SHP77 treated with DMSO at 0.1 percent for 48 hours (cell line): Measurements from ENCODE around the gene DNMT1.

ENCODE experiments used
- DNase-seq: peaks from one replicate; lab custom pipeline; 2025; lab: John Stamatoyannopoulos, UW

DNMT1 gene

DNA sequence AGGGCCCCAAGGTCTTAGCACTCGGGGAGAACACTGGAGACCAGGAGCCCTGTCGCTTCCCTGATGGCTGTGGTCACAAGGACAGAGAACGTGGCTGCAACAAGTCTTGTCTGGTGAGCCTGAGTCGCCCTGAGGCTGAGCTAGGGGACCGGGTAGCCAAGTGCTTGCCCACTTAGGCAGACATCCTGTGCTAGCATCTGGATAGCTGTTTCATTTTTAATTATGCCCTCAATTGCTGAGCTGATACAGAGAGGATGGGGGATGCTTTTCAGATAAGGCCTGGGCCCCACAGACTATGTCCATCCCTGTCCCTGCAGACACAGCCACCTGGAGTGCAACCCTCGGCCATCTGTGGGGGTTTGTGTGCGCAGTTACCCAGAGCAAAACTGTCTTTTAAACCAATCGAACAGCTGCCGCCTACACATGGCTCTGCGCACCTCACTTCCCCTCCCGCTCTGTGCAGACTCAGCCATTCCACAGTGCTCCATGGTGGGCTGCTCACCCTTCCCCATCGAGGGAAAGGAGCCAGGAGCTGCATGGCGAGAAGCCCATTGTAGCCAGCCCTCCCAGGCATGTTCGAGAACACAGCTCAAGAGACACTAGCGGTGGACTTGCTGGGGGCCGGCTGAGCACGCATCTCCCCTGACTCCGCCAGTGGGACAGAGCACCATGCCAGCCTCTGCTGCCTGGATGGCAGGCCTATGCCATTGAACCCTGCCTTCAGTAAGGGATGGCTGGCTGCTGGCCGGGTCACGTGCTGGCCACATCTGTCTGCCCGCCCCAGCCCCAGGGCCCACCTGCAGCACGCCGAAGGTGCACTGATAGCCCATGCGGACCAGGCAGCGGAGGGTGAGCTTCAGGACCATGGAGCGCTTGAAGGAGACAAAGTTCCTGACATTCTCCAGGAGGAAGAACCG is 55.6 kb downstream of the DNMT1 start:
- DNase-seq: no peak

DNA sequence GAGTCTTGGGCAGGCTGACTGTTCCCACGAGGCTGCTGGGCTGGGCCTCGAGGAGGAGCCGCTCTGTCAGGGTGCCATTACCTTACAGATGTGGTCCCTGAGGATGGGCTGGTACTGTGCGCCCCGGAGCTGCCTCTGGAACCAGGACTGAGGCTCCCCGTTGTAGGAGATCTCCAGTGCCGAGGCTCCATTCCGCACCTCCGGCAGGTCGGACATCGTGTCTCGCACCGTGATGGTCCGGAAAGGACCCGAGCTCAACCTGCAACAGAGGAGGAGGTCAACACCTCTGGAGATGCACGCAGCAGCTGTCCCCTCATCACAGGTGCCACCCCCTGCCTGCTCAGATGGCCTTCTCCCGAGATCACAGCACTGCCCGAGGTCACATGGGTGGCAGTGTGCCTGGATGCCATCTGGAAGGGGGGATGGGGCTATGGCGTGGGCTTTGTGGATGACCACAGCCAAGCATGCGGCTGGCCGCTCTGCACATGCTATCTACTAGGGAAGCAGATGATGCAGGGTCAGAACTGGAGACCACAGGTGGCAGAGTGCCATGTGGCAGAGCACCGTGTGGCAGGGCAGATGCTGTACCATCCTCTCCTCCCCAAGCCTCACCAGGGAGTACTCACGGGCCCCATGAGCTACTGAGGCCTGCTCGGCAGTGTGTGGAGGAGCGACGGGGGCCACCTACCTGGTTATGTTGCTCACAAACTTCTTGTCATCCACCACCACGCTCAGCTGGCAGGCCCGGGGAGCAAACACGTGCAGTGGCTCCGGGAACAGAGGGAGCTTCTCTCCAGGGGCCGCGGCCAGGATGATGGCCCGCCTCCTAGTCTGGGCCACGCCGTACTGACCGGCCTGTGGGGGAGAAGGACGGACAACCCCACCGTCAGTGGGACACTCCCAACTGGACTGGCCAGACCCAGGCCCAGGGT is 56.7 kb downstream of the DNMT1 start:
- DNase-seq: no peak

DNA sequence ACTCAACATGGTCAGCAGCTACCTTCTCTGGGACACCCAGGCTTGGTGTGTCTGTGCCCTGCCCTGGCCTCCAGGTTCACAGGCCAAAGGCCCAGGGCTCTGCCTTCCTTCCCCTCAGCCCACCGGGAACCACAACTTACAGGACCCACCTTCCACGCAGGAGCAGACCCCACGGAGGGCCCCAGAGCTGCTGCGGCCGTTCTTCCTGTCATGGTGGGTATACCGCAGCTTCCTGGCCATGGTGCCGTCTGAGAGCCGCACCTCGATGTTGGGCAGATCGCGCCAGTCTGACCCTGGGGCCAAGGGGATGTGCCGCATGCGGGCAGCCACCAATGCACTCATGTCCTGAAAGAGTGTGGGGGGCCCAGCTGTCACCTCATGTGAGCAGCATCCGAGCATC is 57.8 kb downstream of the DNMT1 start:
- no peak for DNase-seq

DNA sequence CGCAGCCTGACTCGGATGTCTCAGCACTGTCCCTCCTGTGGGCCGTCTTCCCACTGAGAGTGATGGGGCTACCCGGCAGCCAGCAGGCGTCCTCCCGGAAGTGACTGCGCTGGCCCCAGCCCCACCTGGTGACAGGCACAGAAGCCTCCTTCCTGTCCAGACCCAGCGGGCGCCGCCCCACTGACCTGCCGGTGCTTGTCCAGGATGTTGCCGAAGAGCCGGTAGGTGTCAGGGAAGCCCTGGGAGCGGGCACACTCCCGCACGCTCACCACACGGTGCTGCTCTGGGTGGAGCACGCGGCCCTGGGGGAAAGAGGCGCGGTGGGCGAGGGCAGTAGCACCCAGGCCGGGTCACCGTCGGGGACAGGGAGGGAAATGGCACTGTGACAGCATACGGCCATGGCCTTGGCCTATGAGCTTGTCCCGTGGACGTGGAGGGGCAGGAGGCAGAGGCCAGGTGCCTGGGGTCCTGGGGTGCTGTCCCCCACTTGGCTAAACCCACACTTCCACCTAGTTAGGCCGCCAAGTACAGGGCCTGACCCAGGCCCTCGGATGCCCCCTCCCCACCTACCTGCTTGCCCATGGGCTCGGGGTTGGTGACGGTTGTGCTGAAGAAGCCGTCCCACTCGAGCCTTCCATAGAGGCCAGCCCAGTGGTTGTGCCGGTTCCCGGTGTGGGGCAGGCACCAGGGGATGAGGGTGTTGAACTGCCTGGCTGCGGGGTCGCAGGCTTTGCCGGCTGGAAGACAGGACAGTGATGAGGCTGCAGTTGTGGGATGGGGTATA is 59.0 kb downstream of the DNMT1 start:
- DNase-seq: no peak

DNA sequence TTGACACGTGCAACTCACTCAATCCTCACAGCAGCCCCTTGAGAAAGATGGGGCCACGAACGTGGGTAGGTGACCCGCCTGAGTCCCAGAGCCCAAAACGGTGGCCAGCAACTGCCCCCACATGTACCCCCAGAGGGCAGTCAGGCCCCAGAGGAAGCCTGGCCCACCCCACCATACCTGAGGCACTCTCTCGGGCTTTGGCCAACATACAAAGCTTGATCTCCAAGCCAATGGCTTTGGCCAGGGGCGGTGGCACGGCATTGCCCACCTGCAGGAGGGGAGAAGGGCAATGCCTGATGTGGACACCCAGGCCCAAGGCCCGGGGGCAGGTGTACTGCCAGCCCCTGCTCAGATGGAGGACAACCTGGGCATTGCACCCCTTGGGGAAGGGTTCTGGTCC is 60.7 kb downstream of the DNMT1 start:
- no peak for DNase-seq

DNA sequence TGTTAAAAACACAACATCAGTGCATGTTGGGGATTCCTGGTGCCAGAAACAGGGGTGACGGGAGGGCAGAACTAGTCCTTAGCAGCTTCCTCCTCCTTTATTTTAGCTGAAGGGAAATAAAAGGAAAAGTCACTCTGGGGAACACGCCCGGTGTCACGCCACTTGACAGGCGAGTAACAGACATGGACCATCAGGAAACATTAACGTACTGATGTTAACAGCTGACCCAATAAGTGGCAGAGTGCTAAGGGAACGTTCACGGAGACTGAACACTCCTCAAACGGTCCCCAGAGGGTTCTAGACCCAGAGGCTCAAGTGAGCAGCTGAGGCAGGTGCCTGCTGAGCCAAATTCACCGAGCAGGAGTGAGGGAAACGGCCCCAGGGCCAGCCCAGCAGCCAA is 61.2 kb downstream of the DNMT1 start:
- DNase-seq: no peak

DNA sequence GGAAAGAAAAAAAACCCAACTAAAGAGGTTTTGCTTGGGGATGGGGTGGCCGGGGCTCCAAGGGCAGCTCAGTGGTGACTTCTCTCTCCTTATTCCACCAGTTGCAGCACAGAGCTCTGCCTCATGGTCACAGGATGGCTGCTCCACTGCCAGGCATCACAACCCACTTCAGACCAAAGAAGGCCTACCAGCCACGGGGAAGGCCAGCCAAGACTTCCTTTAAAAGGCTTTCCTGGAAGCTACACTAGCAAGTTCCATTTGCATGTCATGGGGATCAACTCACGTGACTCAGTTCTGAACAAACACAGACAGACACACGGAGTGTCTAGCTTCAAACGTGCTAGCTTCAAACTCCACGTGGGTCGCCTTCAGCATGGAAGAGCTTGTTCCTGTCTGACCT is 61.8 kb downstream of the DNMT1 start:
- DNase-seq: no peak

DNA sequence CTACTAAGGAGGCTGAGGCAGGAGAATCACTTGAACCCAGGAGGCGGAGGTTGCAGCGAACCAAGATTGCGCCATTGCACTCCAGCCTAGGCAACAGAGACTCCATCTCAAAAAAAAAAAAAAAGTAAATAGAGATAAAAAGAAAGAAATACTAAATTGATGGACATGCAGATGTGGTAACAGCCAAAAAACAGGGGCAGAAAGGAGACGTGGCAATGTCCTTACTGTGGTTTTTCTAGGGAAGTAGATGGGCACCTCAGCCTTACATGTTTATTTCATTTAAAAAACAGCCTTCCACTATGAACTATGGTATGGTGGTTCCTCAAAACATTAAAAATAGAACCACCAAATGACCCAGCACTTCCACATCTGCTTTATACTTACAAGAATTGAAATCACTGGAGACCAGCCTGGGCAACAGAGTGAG is 68.5 kb downstream of the DNMT1 start:
- DNase-seq: no peak

DNA sequence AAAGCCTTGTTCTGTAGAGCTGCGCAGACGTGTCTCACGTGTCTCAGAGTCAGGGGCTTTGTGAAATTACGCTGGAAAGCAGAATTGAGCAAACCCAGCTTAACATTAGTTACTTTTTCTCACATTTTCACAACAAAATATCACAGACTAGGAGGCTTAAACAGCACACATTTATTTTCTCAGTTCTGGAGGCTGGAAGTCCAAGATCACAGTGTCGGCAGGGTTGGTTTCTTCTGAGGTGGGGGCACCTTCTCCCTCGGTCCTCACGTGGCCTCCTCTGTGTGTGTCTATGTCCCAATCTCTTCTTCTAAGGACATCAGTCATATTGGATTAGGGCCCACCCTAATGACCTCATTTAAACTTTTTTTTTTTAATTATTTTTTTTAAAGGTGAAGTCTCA is 70.3 kb downstream of the DNMT1 start:
- no peak for DNase-seq

DNA sequence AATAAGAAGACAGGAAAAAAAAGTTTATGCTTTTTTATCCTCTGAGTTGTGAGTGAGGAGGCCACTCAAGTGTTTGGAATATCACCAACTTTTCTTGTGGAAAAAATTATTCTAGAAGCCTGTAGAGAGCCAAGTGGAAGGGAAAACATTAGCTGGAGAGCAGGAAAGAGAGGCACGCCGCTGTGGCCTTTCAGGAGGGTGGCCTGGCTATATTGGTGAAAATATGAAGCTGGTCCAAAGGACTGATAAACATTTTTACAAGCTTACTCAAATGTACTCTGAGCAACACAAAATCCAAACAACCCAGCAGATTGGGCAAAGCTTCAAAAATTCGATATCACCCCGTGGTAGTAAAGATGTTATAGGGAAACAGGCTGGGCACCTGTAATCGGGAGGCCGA is 72.7 kb downstream of the DNMT1 start:
- DNase-seq: no peak

DNA sequence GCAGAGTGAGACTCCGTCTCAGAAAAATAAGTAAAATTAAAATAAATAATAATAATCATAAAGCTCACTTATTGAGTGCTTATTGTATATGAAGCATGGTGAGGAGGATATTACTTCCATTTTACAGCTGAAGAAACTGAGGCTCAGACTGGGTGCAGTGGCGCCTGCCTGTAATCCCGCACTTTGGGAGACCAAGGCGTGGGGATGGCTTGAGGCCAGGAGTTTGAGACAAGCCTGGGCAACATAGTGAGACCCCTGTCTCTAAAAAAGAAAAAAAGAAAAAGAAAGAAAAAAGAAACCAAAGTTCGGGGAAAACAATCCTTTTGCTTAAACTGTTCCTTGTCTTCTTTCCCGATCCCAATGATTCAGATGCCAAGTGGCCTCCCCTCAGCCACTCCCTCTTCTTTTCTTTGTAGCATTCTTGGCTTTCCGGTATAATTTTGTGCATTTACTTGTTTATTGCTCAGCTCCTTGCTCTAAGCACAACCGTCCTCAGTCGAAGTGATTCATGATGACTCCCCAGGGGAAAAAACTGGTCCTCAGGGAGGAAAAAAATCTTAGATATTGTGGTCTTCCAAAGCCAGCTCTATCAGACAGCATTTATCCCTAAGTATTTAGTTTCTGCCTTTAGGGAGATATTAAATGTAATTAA is 74.1 kb downstream of the DNMT1 start:
- no peak for DNase-seq

DNA sequence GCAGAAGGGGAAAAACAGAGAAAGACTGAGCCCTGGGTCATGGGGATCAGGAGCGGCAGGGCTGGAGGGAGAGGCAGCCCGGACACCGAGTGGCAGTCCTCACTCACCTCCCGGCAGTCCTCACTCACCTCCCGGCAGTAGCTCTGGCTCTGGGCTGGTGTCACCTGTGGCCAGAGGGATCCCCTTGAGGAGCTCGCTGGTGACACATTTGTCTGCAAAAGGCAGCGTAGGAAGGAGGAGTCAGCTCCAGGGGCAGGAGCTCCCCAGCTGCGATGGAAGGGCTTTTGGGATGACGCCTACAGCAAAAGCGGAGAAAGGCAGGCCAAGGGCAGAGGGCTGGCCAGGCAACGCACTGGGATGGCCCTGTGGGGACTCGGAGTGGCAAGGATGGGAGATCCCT is 75.8 kb downstream of the DNMT1 start:
- DNase-seq: no peak

DNA sequence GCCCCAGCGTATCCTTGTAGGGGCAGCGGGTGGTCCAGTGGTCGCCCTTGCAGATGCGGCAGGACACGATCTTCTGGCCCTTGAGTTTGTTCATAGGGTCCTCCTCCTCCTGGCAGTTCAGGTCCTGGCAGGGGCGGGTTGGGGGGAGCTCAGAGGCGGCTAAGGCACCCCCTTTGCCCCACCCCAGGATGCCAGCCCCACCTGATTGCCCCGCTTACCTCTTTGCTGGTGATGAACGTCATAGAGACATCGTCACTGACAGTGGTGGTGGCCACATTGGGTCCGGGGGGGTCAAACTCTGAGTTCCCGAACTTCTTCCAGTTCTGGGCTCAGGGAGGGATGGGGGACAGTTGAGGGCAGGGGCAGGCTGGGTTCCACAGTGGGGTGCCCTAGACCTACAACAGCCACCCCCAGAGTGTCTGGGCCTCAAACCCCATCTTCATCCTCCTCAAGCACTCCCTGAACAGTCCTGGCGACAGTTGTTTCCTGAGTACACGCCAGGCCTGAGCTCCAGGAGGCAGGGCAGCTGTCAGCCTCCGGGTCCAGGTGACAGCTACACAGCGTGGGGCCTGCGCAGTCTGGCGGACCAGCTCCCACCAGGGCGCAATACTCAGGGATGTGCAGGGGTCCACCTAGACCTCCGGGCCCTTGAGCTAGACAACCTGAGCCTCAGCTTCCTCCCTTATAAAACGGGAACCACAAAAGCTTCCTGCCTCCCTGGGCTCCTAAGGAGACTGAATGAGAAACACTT is 77.7 kb downstream of the DNMT1 start:
- DNase-seq: no peak

DNA sequence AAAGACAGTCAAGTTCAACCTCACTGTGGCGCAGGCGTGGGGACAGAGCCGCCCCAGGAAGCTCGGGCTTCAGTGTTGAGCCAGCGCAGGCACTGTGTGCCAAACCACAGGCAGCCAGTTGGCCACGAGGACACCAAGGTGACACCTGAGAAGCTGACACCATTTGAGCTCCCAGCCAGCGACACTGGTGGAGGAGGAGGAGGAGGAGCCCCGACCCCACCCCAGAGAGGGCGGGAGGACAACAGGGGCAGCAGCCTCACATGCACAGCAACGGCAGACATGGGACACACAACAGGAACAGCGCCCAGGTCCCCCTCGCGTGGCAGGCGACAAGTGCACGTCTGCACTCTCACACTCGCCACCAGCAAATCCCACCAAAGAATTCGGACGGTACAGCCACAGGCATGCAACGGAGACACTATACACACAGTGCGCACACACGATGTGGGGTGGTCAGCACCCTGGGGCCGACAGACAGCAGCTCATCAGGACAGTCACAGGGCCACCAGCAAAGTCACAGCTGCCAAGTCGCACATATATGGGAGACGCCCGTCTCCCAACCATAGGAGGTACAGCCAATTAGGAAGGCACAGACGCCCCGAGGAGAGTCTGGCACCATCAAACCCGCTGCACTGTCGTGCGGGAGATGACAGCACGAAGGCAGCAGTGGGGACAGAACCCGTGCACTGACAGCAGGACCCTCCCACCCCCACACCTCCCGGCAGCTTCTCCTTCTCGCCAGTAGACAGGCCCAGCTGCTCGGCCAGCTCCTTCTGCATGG is 78.5 kb downstream of the DNMT1 start:
- DNase-seq: no peak

DNA sequence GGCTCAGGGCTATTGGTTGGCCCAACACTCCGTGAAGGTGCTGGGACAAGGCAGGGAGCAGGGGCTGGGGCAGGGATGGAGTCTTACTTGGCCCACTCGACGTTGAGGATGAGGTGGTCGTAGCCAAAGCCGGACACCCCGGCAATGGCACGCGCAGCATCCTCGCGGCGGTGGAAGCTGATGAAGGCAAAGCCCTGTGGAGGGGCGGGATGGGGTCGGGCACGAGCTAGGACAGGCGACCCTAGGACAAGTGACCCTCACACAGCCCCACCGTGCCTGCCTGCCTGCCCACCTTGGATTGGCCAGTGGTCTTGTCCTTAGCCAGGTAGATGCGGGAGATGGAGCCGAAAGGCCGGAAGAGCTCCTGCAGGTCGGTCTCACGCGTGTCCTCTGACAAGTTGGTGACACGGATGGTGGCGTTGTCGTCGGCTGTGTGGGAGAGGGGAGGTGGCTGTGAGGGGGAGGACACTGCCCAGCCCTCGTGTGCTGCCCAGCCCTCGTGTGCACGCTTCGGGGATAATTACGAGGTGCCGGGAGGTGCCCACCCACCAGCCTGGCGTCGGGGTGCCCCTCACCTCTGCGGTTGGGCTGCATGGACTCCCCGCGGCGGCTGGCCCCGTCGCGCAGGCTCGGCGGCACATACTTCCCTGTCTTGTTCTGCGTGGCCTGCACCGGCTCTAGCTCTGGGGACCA is 79.2 kb downstream of the DNMT1 start:
- no peak for DNase-seq

DNA sequence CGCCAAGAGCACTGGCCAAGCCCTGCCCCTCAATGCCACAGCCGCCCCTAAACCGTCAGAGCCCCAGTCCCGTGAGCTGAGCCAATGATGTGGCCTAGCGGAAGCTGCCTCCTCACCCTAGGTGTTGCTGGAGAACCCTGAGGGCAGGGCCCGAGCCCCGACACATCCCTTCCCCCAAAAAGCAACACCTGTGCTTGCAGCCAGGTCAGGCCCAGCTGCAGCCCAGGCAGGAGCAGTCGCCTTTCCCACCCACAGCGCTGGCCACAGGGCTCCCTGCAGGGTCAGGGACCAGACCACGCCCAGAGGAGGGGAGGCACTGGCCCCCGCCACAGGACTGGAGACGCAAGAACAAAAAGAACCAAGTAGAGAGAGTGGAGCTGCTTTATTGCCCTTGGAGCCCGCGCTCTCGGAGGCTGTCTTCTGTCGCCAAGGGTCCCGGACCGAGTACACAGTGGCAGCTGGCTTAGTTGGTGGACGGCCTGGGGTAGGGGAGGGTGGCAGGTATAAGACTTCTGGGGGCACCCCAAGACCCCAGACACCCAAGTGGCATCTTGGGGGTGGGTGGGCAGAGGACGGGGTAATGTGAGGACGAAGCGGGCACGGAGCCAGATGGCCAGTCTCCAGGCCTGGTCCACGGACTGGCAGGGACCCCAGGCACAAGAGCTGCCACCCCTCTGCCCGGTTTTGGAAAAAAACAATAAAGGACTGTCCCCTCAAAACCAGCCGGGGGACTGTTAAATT is 79.9 kb downstream of the DNMT1 start:
- no peak for DNase-seq

DNA sequence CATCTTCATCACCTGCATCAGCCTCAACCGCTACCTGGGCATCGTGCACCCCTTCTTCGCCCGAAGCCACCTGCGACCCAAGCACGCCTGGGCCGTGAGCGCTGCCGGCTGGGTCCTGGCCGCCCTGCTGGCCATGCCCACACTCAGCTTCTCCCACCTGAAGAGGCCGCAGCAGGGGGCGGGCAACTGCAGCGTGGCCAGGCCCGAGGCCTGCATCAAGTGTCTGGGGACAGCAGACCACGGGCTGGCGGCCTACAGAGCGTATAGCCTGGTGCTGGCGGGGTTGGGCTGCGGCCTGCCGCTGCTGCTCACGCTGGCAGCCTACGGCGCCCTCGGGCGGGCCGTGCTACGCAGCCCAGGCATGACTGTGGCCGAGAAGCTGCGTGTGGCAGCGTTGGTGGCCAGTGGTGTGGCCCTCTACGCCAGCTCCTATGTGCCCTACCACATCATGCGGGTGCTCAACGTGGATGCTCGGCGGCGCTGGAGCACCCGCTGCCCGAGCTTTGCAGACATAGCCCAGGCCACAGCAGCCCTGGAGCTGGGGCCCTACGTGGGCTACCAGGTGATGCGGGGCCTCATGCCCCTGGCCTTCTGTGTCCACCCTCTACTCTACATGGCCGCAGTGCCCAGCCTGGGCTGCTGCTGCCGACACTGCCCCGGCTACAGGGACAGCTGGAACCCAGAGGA is 80.6 kb downstream of the DNMT1 start:
- no peak for DNase-seq

DNA sequence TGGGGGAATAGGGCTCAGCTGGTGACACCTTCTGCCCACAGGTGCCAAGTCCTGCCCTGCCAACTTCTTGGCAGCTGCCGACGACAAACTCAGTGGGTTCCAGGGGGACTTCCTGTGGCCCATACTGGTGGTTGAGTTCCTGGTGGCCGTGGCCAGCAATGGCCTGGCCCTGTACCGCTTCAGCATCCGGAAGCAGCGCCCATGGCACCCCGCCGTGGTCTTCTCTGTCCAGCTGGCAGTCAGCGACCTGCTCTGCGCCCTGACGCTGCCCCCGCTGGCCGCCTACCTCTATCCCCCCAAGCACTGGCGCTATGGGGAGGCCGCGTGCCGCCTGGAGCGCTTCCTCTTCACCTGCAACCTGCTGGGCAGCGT is 81.2 kb downstream of the DNMT1 start:
- DNase-seq: no peak
